HFFc6 (cell line): ENCODE measurements around the gene CFHR2. TPM values are rescaled to one million over a fixed set of nuclear protein-coding genes. Genes with fewer than 3 reads are reported as not detected.
"Not testable (repeated sequence)": the region's sequence is repeated elsewhere in the genome, so short reads cannot be mapped to it uniquely, and the experiment has no call there.

Experiments used
- DNase-seq: peaks from one replicate; pipeline ENCODE4 v3.0.0-alpha.2; 2018
- H3K27ac Mint-ChIP-seq: 2 replicates; pipeline ENCODE4 v1.8.0; 2020; ENCODE audit warnings: mild to moderate bottlenecking, mixed read lengths
- H3K27me3 Mint-ChIP-seq: 2 replicates; pipeline ENCODE4 v1.8.0; 2021; ENCODE audit warnings: mild to moderate bottlenecking, moderate library complexity, mixed read lengths; ENCODE audit not compliant: insufficient read depth
- H3K36me3 Mint-ChIP-seq: 2 replicates; pipeline ENCODE4 v1.8.0; 2021; ENCODE audit warnings: low read depth, mixed read lengths
- H3K4me1 Mint-ChIP-seq: 2 replicates; pipeline ENCODE4 v1.8.0; 2020; ENCODE audit warnings: low read depth, mixed read lengths
- H3K4me3 Mint-ChIP-seq: 2 replicates; pipeline ENCODE4 v1.8.0; 2020; ENCODE audit warnings: mild to moderate bottlenecking, moderate library complexity, mixed read lengths
- H3K9me3 Mint-ChIP-seq: 2 replicates; pipeline ENCODE4 v1.8.0; 2020; ENCODE audit warnings: mild to moderate bottlenecking, mixed read lengths
- CTCF ChIP-seq: fragments of 200-600 bp; sonication (generic); IDR thresholded peaks from 2 replicates; pipeline ENCODE4 v1.5.0; 2021; ENCODE audit warnings: antibody characterized with exemption, mild to moderate bottlenecking
- total RNA-seq, 6 experiments: library from RNA; stranded (reverse); fragmentation: NEBNext Ultra II Directional; extraction: Animal tissue kit (Norgen Biotek cat#: 25700); gene quantifications; 2 replicates in 1 of 6; 3 replicates in 5 of 6; pipeline ENCODE4 v1.2.3, GENCODE V29; 2021

The CFHR2 gene
- total RNA-seq, 6 experiments from 2014 or later: not detected

DNA sequence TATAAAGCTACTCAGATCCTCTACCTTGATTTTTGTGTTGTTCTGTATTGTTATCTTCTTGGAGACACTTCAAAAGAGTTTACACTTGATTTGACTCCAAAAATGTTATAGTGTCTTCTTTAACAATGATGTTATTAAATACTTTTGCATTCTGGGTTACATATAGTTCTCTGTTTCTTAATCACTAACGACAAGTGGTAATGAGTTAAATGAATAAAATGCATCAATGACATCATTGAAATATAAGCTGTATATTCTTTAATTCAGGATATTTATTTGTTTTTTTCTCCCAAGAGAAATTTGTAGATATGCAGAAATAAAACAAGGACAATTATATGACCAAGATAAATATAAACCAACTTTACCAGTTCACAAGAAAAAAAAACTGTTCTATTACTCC, 26.6 kb downstream of the CFHR2 start:
- H3K27ac Mint-ChIP-seq: no peak overlapping the region
- no peaks in the 10 kb centered on the region for H3K4me1 Mint-ChIP-seq
- H3K27me3 Mint-ChIP-seq: no peaks in the 10 kb centered on the region; the same call in 1 of the 2 replicates
- TF ChIP-seq CTCF: no peak
- H3K9me3 Mint-ChIP-seq: no peaks in the 10 kb centered on the region
- DNase-seq: no peak
- H3K4me3 Mint-ChIP-seq: no peak overlapping the region
- H3K36me3 Mint-ChIP-seq: no peaks in the 10 kb centered on the region

DNA sequence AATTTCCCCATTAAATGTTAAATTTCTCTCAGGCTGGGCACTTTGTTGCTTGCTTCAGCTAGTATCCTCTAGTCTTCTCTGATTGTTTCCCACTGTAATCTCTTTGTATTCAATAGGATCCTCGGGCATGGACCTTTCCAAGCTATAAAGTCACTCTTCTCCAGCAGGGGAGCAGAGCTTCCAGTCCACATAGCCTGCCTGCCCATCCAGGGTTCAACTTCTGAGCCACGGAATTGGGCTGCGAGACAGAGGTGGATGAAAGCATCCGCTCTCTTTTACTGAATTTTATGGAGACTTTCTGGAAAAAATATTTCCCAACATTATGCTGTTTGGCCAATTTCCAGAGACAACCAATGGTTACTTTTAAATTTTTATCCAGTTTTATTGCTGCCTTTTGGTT, 32.7 kb downstream of the CFHR2 start:
- Mint-ChIP-seq H3K36me3 (no peaks in the 10 kb centered on the region), H3K27ac (no peak overlapping the region), H3K9me3 (no peaks in the 10 kb centered on the region), H3K4me1 (no peaks in the 10 kb centered on the region), H3K27me3 (no peaks in the 10 kb centered on the region), H3K4me3 (no peak overlapping the region)
- TF ChIP-seq CTCF: no peak
- DNase-seq: no peak

- Mint-ChIP-seq H3K9me3 (no peaks in the 10 kb centered on the region), H3K36me3 (no peaks in the 10 kb centered on the region), H3K4me1 (no peaks in the 10 kb centered on the region), H3K27me3 (no peaks in the 10 kb centered on the region), H3K4me3 (no peak within 1 kb of the TSS), H3K27ac (no peak within 1 kb of the TSS)
- TF ChIP-seq CTCF: no peak
- DNase-seq: no peak
These were observed 33.7 kb downstream of the CFHR2 start, which contains the start of gene CFHR5 for GRCh38 chr1:196977278-196977677. Gene CFHR5, plus strand, starts transcription at chr1:196977556. Its CDS starts 109 bp downstream, at chr1:196977665.

DNA sequence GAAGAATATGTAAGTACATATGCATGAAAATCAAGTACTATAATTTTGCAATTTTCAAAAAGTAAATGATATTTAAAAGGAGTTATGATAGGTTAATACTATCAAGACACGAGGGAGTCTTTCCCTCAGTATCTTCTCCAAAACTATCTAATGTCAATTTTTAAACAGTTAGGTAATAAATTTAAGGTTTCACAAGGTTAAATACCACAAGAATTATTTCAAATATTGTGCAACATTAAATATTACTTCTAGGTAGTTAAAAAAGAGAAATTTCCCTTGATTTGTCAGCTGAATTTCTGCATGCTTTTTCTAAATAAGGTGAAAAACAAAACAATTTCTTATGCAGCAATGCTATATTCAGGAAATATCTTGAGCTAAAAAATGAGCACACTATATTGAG, 37.3 kb downstream of the CFHR2 start:
- Mint-ChIP-seq H3K27ac (no peak overlapping the region), H3K4me3 (no peak overlapping the region), H3K9me3 (no peaks in the 10 kb centered on the region), H3K4me1 (no peaks in the 10 kb centered on the region), H3K36me3 (no peaks in the 10 kb centered on the region), H3K27me3 (no peaks in the 10 kb centered on the region)
- no peak for DNase-seq
- TF ChIP-seq CTCF: no peak

- H3K36me3 Mint-ChIP-seq, H3K27ac Mint-ChIP-seq, H3K27me3 Mint-ChIP-seq, H3K4me3 Mint-ChIP-seq, H3K4me1 Mint-ChIP-seq, H3K9me3 Mint-ChIP-seq, DNase-seq: not testable (repeated sequence)
These were observed 38.7 kb downstream of the CFHR2 start for GRCh38 chr1:196982247-196982646.

DNA sequence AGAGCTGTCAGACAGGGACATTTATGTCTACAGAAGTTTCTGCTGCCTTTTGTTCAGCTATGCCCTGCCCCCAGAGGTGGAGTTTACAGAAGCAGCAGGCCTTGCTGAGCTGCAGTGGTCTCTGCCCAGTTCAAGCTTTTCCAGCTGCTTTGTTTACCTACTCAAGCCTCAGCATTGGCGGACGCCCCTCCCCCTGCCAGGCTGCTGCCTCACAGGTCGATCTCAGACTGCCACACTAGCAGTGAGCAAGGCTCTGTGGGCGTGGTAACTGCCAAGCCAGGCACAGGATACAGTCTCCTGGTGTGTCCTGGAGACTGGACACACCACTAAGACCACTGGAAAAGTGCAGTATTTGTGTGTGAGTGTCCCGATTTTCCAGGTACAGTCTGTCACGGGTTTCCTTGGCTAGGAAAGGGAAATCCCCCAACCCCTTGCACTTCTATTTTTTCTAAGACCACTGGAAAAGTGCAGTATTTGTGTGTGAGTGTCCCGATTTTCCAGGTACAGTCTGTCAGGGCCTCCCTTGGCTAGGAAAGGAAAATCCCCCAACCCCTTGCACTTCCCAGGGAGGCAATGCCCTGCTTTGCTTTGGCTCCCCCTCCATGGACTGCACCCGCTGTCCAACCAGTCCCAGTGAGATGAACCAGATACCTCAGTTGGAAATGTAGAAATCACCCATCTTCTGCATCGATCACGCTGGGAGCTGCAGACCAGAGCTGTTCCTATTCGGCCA, 48.5 kb downstream of the CFHR2 start:
- H3K4me3 Mint-ChIP-seq, H3K27me3 Mint-ChIP-seq, H3K36me3 Mint-ChIP-seq, DNase-seq, H3K4me1 Mint-ChIP-seq, H3K9me3 Mint-ChIP-seq, H3K27ac Mint-ChIP-seq: not testable (repeated sequence)
